GM12864 (cell line): Measurements from ENCODE around the gene STAC.

Source experiments
- DNase-seq: peaks from one replicate; pipeline ENCODE4 v3.0.0-alpha.2; 2011; ENCODE audit warnings: low read depth
- H3K4me3 ChIP-seq: 2 replicates; pipeline ENCODE4 v1.5.1; 2011; ENCODE audit warnings: mild to moderate bottlenecking, low read depth, low read length, control low read depth
- CTCF ChIP-seq: IDR thresholded peaks from 2 replicates; pipeline ENCODE4 v1.5.1; 2011; ENCODE audit warnings: low read depth, mild to moderate bottlenecking, moderate library complexity, low read length, control low read depth, inconsistent platforms; ENCODE audit errors: missing control alignments

The STAC gene

GRCh38 chr3:36521007-36521379 is 140.7 kb downstream of the STAC start:
- no peak overlapping the region for H3K4me3 ChIP-seq
- TF ChIP-seq CTCF: no peak
- no peak for DNase-seq

- H3K4me3 ChIP-seq: no peak overlapping the region
- DNase-seq: no peak
- TF ChIP-seq CTCF: no peak
Measured at GRCh38 chr3:36524560-36524959, 144.3 kb downstream of the STAC start.

- no peak for TF ChIP-seq CTCF
- no peak overlapping the region for H3K4me3 ChIP-seq
- DNase-seq: no peak
Measured at GRCh38 chr3:36525115-36525801, 145.0 kb downstream of the STAC start.

- DNase-seq: no peak
- no peak for TF ChIP-seq CTCF
- no peak overlapping the region for H3K4me3 ChIP-seq
Measured at GRCh38 chr3:36538136-36538749, 157.9 kb downstream of the STAC start.

GRCh38 chr3:36540888-36541518 is 160.7 kb downstream of the STAC start:
- TF ChIP-seq CTCF: peak; percentile 68
- H3K4me3 ChIP-seq: no peak overlapping the region
- DNase-seq: no peak

GRCh38 chr3:36542186-36542585 is 161.9 kb downstream of the STAC start:
- DNase-seq: no peak
- no peak overlapping the region for H3K4me3 ChIP-seq
- no peak for TF ChIP-seq CTCF
